HPDE6-E6E7 (cell line): ENCODE results near the gene ARL5C.

ENCODE experiments used
- DNase-seq: peaks from one replicate; pipeline ENCODE4 v3.0.0; 2011; ENCODE audit warnings: missing footprints; ENCODE audit errors: extremely low spot score

Gene ARL5C

GRCh38 chr17:39167476-39167875 lies 1.5 kb upstream of the ARL5C start:
- DNase-seq: no peak

GRCh38 chr17:39166437-39167335 lies 725 bp upstream of the ARL5C start:
- DNase-seq: no peak

GRCh38 chr17:39165178-39165840 lies 652 bp downstream of the ARL5C start:
- DNase-seq: no peak

- peak; percentile 93 for DNase-seq
These were observed 1.3 kb downstream of the ARL5C start for GRCh38 chr17:39164675-39165143.

- DNase-seq: no peak
These were observed 4.0 kb downstream of the ARL5C start for GRCh38 chr17:39161962-39162361.

- DNase-seq: no peak
These were observed 7.3 kb downstream of the ARL5C start for GRCh38 chr17:39158623-39159022.

GRCh38 chr17:39156491-39156890 lies 9.5 kb downstream of the ARL5C start:
- DNase-seq: no peak

- no peak for DNase-seq
These were observed 10.3 kb downstream of the ARL5C start for GRCh38 chr17:39155654-39156053.

- peak; percentile 57 for DNase-seq
These were observed 12.3 kb downstream of the ARL5C start for GRCh38 chr17:39153599-39154051.

- DNase-seq: no peak
These were observed 13.8 kb downstream of the ARL5C start for GRCh38 chr17:39151943-39152818.

GRCh38 chr17:39151150-39151942 lies 14.6 kb downstream of the ARL5C start, which contains the start of gene PLXDC1:
PLXDC1 (minus strand) TSS chr17:39151637; CDS start chr17:39151437, 200 bp downstream.
- DNase-seq: no peak

- no peak for DNase-seq
These were observed 15.2 kb downstream of the ARL5C start for GRCh38 chr17:39150795-39151149.

- DNase-seq: no peak
These were observed 15.8 kb downstream of the ARL5C start for GRCh38 chr17:39150104-39150634.

GRCh38 chr17:39147221-39148185 lies 18.5 kb downstream of the ARL5C start:
- no peak for DNase-seq

GRCh38 chr17:39146273-39146672 lies 19.7 kb downstream of the ARL5C start:
- no peak for DNase-seq

- no peak for DNase-seq
These were observed 20.8 kb downstream of the ARL5C start for GRCh38 chr17:39145143-39145542.

- DNase-seq: peak; percentile 43
These were observed 21.5 kb downstream of the ARL5C start for GRCh38 chr17:39144416-39144840.

GRCh38 chr17:39143552-39144093 lies 22.3 kb downstream of the ARL5C start:
- no peak for DNase-seq
